ENCODE results near the gene ARHGAP11A.

Gene ARHGAP11A

GRCh38 chr15:32688151-32688639 lies 72.9 kb downstream of the ARHGAP11A start:
- DNase-seq = no peak

Measured in hematopoietic multipotent progenitor cell treated with erythropoietin and hydrocortisone succinate and interleukin-3 and kit ligand, for 8 days (in vitro differentiated cells).